ENCODE results near the gene FRMD5.

Gene FRMD5

GRCh38 chr15:44096596-44096995, 98.5 kb downstream of the FRMD5 start:
- Histone ChIP-seq H3K4me3 (ENCODE audit: insufficient read depth, low read length, poor library complexity, severe bottlenecking) (no peak overlapping the region), H3K4me2 (ENCODE audit: low read depth, low read length, poor library complexity, severe bottlenecking) (no peak overlapping the region), H3K27me3 (ENCODE audit: low read length) (no peaks in the 10 kb centered on the region), H3K9me3 (ENCODE audit: insufficient read depth, low read length) (no peaks in the 10 kb centered on the region), H3K9me2 (replicated peaks; ENCODE audit: insufficient read depth, low read length) (no peaks in the 10 kb centered on the region), H4K20me1 (ENCODE audit: low read depth, low read length) (no peaks in the 10 kb centered on the region), H3F3A (ENCODE audit: insufficient read depth) (no peaks in the 10 kb centered on the region), H3K79me2 (ENCODE audit: insufficient read depth, low read length) (no peaks in the 10 kb centered on the region), H2AFZ (ENCODE audit: low read depth, low read length, severe bottlenecking) (no peak overlapping the region), H3K9ac (ENCODE audit: low read length) (no peak overlapping the region), H3K27ac (ENCODE audit: low read depth, low read length) (no peak overlapping the region), H3K36me3 (ENCODE audit: low read length) (no peaks in the 10 kb centered on the region)
- TF ChIP-seq CTCF (IDR thresholded peaks at IDR 0.05; ENCODE audit: insufficient read depth, low read length, poor library complexity, severe bottlenecking) (no peak), EZH2phosphoT487 (conservative IDR thresholded peaks at IDR 0.05; ENCODE audit: low read length) (no peak)

- Histone ChIP-seq H3K27ac (ENCODE audit: low read depth, low read length) (no peak overlapping the region), H4K20me1 (ENCODE audit: low read depth, low read length) (no peaks in the 10 kb centered on the region), H3K9me3 (ENCODE audit: insufficient read depth, low read length) (no peaks in the 10 kb centered on the region), H3F3A (ENCODE audit: insufficient read depth) (no peaks in the 10 kb centered on the region), H3K27me3 (ENCODE audit: low read length) (no peaks in the 10 kb centered on the region), H3K4me3 (ENCODE audit: insufficient read depth, low read length, poor library complexity, severe bottlenecking) (no peak overlapping the region), H3K9me2 (replicated peaks; ENCODE audit: insufficient read depth, low read length) (no peaks in the 10 kb centered on the region), H3K4me2 (ENCODE audit: low read depth, low read length, poor library complexity, severe bottlenecking) (no peak overlapping the region), H2AFZ (ENCODE audit: low read depth, low read length, severe bottlenecking) (no peak overlapping the region), H3K36me3 (ENCODE audit: low read length) (no peaks in the 10 kb centered on the region), H3K9ac (ENCODE audit: low read length) (no peak overlapping the region), H3K79me2 (ENCODE audit: insufficient read depth, low read length) (no peaks in the 10 kb centered on the region)
- TF ChIP-seq EZH2phosphoT487 (conservative IDR thresholded peaks at IDR 0.05; ENCODE audit: low read length) (no peak), CTCF (IDR thresholded peaks at IDR 0.05; ENCODE audit: insufficient read depth, low read length, poor library complexity, severe bottlenecking) (no peak)
These were observed 100.3 kb downstream of the FRMD5 start for GRCh38 chr15:44094781-44095180.

- H3K79me2 ChIP-seq (ENCODE audit: insufficient read depth, low read length): no peaks in the 10 kb centered on the region
- H3F3A ChIP-seq (ENCODE audit: insufficient read depth): no peaks in the 10 kb centered on the region
- H3K4me3 ChIP-seq (ENCODE audit: insufficient read depth, low read length, poor library complexity, severe bottlenecking): no peak overlapping the region
- no peak overlapping the region for H2AFZ ChIP-seq (ENCODE audit: low read depth, low read length, severe bottlenecking)
- H3K36me3 ChIP-seq (ENCODE audit: low read length): no peaks in the 10 kb centered on the region
- no peak overlapping the region for H3K9ac ChIP-seq (ENCODE audit: low read length)
- no peaks in the 10 kb centered on the region for H4K20me1 ChIP-seq (ENCODE audit: low read depth, low read length)
- TF ChIP-seq EZH2phosphoT487 (conservative IDR thresholded peaks at IDR 0.05; ENCODE audit: low read length) (no peak), CTCF (IDR thresholded peaks at IDR 0.05; ENCODE audit: insufficient read depth, low read length, poor library complexity, severe bottlenecking) (no peak)
- H3K9me3 ChIP-seq (ENCODE audit: insufficient read depth, low read length): no peaks in the 10 kb centered on the region
- H3K9me2 ChIP-seq (replicated peaks; ENCODE audit: insufficient read depth, low read length): no peaks in the 10 kb centered on the region
- H3K4me2 ChIP-seq (ENCODE audit: low read depth, low read length, poor library complexity, severe bottlenecking): no peak overlapping the region
- no peaks in the 10 kb centered on the region for H3K27me3 ChIP-seq (ENCODE audit: low read length)
- no peak overlapping the region for H3K27ac ChIP-seq (ENCODE audit: low read depth, low read length)
These were observed 101.2 kb downstream of the FRMD5 start for GRCh38 chr15:44093836-44094235.
